Measurements from ENCODE around the gene ARMC8. TPM values are rescaled to one million over a fixed set of nuclear protein-coding genes. Genes with fewer than 3 reads are reported as not detected.

The ARMC8 gene
- polyA plus RNA-seq, 1 donor from 2014 or later, result 90.6 TPM

DNA sequence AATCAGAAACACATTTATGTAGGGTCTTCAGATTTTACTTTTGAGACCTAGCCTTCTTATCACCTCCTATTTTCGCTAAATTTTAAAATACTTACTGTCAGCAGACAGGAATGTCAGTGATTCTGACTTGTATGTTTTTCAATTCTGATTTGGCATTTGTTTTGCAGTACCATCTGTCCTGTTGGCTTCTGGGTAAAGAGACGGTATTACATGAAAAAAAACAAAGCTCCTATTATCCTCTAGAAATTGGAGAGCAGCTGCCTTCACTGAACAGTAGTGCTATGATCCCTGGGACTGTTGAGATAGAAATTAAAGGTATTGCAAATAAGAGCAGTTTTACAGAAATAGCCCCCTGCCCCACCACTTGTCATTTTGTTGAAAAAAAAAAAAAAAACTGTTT, 8.4 kb downstream of the ARMC8 start:
- TF ChIP-seq, protein P1, sequence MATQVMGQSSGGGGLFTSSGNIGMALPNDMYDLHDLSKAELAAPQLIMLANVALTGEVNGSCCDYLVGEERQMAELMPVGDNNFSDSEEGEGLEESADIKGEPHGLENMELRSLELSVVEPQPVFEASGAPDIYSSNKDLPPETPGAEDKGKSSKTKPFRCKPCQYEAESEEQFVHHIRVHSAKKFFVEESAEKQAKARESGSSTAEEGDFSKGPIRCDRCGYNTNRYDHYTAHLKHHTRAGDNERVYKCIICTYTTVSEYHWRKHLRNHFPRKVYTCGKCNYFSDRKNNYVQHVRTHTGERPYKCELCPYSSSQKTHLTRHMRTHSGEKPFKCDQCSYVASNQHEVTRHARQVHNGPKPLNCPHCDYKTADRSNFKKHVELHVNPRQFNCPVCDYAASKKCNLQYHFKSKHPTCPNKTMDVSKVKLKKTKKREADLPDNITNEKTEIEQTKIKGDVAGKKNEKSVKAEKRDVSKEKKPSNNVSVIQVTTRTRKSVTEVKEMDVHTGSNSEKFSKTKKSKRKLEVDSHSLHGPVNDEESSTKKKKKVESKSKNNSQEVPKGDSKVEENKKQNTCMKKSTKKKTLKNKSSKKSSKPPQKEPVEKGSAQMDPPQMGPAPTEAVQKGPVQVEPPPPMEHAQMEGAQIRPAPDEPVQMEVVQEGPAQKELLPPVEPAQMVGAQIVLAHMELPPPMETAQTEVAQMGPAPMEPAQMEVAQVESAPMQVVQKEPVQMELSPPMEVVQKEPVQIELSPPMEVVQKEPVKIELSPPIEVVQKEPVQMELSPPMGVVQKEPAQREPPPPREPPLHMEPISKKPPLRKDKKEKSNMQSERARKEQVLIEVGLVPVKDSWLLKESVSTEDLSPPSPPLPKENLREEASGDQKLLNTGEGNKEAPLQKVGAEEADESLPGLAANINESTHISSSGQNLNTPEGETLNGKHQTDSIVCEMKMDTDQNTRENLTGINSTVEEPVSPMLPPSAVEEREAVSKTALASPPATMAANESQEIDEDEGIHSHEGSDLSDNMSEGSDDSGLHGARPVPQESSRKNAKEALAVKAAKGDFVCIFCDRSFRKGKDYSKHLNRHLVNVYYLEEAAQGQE (IDR thresholded peaks at IDR 0.05; ENCODE audit: borderline replicate concordance), result no peak
- TF ChIP-seq SMC3 (conservative IDR thresholded peaks at IDR 0.05; ENCODE audit: poor library complexity) (no peak), TAF1 (IDR thresholded peaks at IDR 0.05; ENCODE audit: low read depth) (no peak), EP300 (conservative IDR thresholded peaks at IDR 0.05; ENCODE audit: poor library complexity, severe bottlenecking) (no peak), RAD21 (conservative IDR thresholded peaks at IDR 0.05) (no peak), EZH2 (IDR thresholded peaks at IDR 0.05; ENCODE audit: borderline replicate concordance, insufficient read depth, low read length, poor library complexity, severe bottlenecking) (no peak), MXI1 (conservative IDR thresholded peaks at IDR 0.05; ENCODE audit: poor library complexity, severe bottlenecking) (no peak), POLR2AphosphoS5 (IDR thresholded peaks at IDR 0.05) (no peak)
- TF ChIP-seq, protein P2, sequence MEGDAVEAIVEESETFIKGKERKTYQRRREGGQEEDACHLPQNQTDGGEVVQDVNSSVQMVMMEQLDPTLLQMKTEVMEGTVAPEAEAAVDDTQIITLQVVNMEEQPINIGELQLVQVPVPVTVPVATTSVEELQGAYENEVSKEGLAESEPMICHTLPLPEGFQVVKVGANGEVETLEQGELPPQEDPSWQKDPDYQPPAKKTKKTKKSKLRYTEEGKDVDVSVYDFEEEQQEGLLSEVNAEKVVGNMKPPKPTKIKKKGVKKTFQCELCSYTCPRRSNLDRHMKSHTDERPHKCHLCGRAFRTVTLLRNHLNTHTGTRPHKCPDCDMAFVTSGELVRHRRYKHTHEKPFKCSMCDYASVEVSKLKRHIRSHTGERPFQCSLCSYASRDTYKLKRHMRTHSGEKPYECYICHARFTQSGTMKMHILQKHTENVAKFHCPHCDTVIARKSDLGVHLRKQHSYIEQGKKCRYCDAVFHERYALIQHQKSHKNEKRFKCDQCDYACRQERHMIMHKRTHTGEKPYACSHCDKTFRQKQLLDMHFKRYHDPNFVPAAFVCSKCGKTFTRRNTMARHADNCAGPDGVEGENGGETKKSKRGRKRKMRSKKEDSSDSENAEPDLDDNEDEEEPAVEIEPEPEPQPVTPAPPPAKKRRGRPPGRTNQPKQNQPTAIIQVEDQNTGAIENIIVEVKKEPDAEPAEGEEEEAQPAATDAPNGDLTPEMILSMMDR (IDR thresholded peaks at IDR 0.05; ENCODE audit: poor library complexity, severe bottlenecking), result no peak
- H3K27me3 ChIP-seq (ENCODE audit: insufficient read depth, low read depth, low read length), result no peaks in the 10 kb centered on the region
- H3K9ac ChIP-seq (ENCODE audit: low read length), result no peak overlapping the region
- no peaks in the 10 kb centered on the region for H3K9me2 ChIP-seq (ENCODE audit: insufficient read depth, low read length)
- H3K4me2 ChIP-seq (ENCODE audit: low read length), result no peak overlapping the region
- H3K27ac ChIP-seq (ENCODE audit: low read length), result no peak overlapping the region
- H3F3A ChIP-seq (ENCODE audit: insufficient read depth, low read length, poor library complexity, severe bottlenecking), result no peaks in the 10 kb centered on the region
- no peaks in the 10 kb centered on the region for H3K9me3 ChIP-seq (ENCODE audit: low read length)
- no peak overlapping the region for H3K4me3 ChIP-seq (ENCODE audit: low read length)
- H3K36me3 ChIP-seq (ENCODE audit: insufficient read depth, low read length), result no peaks in the 10 kb centered on the region
- peaks cover 73% of the 10 kb centered on the region for H3K79me2 ChIP-seq (replicated peaks; ENCODE audit: insufficient read depth, low read length)
- H4K20me1 ChIP-seq (ENCODE audit: insufficient read depth), result no peaks in the 10 kb centered on the region
- H2AFZ ChIP-seq (ENCODE audit: low read depth, low read length), result no peak overlapping the region

DNA sequence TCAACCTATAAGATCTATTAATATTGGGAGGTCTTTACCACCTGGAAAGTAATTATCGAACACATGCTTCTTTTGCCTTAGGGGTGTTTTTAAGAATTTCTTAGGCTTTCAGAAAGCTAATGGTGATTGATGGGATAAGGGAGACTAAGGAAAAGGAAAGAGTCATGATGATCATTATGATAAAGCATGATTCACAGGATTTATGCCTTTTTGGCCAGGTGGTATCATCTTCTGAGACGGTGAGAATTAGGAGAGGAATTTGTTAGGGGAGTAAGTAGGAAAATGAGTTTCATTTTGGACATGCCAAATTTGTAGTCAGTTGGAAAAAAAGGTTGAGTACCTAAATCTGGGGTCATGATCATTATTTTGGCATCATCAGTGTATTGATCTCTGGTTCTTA, 8.9 kb downstream of the ARMC8 start:
- no peaks in the 10 kb centered on the region for H3K36me3 ChIP-seq (ENCODE audit: insufficient read depth, low read length)
- no peaks in the 10 kb centered on the region for H3K27me3 ChIP-seq (ENCODE audit: insufficient read depth, low read depth, low read length)
- H3K4me3 ChIP-seq (ENCODE audit: low read length), result no peak overlapping the region
- TF ChIP-seq MXI1 (conservative IDR thresholded peaks at IDR 0.05; ENCODE audit: poor library complexity, severe bottlenecking), result no peak
- TF ChIP-seq, protein P1 (IDR thresholded peaks at IDR 0.05; ENCODE audit: borderline replicate concordance), result no peak
- no peak for TF ChIP-seq SMC3 (conservative IDR thresholded peaks at IDR 0.05; ENCODE audit: poor library complexity)
- TF ChIP-seq, protein P2 (IDR thresholded peaks at IDR 0.05; ENCODE audit: poor library complexity, severe bottlenecking), result no peak
- no peak for TF ChIP-seq EP300 (conservative IDR thresholded peaks at IDR 0.05; ENCODE audit: poor library complexity, severe bottlenecking)
- TF ChIP-seq POLR2AphosphoS5 (IDR thresholded peaks at IDR 0.05), result no peak
- no peak for TF ChIP-seq EZH2 (IDR thresholded peaks at IDR 0.05; ENCODE audit: borderline replicate concordance, insufficient read depth, low read length, poor library complexity, severe bottlenecking)
- no peak for TF ChIP-seq TAF1 (IDR thresholded peaks at IDR 0.05; ENCODE audit: low read depth)
- TF ChIP-seq RAD21 (conservative IDR thresholded peaks at IDR 0.05), result no peak
- no peaks in the 10 kb centered on the region for H3K9me2 ChIP-seq (ENCODE audit: insufficient read depth, low read length)
- no peaks in the 10 kb centered on the region for H3K9me3 ChIP-seq (ENCODE audit: low read length)
- H4K20me1 ChIP-seq (ENCODE audit: insufficient read depth), result no peaks in the 10 kb centered on the region
- H3K27ac ChIP-seq (ENCODE audit: low read length), result no peak overlapping the region
- no peak overlapping the region for H3K4me2 ChIP-seq (ENCODE audit: low read length)
- H3K79me2 ChIP-seq (replicated peaks; ENCODE audit: insufficient read depth, low read length), result peaks cover 73% of the 10 kb centered on the region
- no peak overlapping the region for H3K9ac ChIP-seq (ENCODE audit: low read length)
- no peaks in the 10 kb centered on the region for H3F3A ChIP-seq (ENCODE audit: insufficient read depth, low read length, poor library complexity, severe bottlenecking)
- no peak overlapping the region for H2AFZ ChIP-seq (ENCODE audit: low read depth, low read length)
